ENCODE measurements around the gene DHX15. TPM values are rescaled to one million over a fixed set of nuclear protein-coding genes. Genes with fewer than 3 reads are reported as not detected.

Gene DHX15
- total and polyA plus RNA-seq, 2 of the 8 experiments (the other 6 are each of a cell fraction or from before 2014, with no cell fraction given): 126 to 286 TPM

- Histone ChIP-seq H2BK120ac (replicated peaks; ENCODE audit: low read depth, low read length) (no peak overlapping the region), H3K4me1 (replicated peaks in 1 of 4; ENCODE audit: control insufficient read depth in 3 of 4, insufficient read depth in 4 of 4, low read length in 3 of 4) (no peaks in the 10 kb centered on the region), H3K23ac (ENCODE audit: insufficient read length) (no peak overlapping the region), H3K18ac (ENCODE audit: extremely low read depth, low read length) (no peak overlapping the region), H2BK5ac (ENCODE audit: low read depth, low read length) (no peak overlapping the region), H3K9ac (replicated peaks in 1 of 4; ENCODE audit: extremely low read depth in 1 of 4, low read depth in 3 of 4, low read length in 3 of 4) (no peak overlapping the region), H3K79me2 (ENCODE audit: control insufficient read depth in 1 of 2, insufficient read depth in 2 of 2, low read length in 2 of 2) (no peaks in the 10 kb centered on the region), H2BK20ac (ENCODE audit: low read length) (no peak overlapping the region), H2BK15ac (ENCODE audit: low read length) (no peak overlapping the region), H3K4me3 (ENCODE audit: extremely low read depth in 1 of 4, insufficient read depth in 2 of 4, low read depth in 3 of 4, low read length in 4 of 4) (no peak overlapping the region), H3K36me3 (ENCODE audit: control insufficient read depth in 2 of 4, insufficient read depth in 4 of 4, low read length in 3 of 4) (no peaks in the 10 kb centered on the region), H2BK12ac (ENCODE audit: low read depth, low read length) (no peak overlapping the region), H3K27me3 (replicated peaks in 1 of 4; ENCODE audit: control insufficient read depth in 3 of 4, extremely low read depth in 1 of 4, insufficient read depth in 3 of 4, low read length in 3 of 4) (no peaks in the 10 kb centered on the region; a peak in 1 of 7 replicates), H3K79me1 (ENCODE audit: low read depth, low read length) (no peaks in the 10 kb centered on the region), H4K20me1 (replicated peaks in 1 of 2; ENCODE audit: control insufficient read depth in 1 of 2, insufficient read depth in 2 of 2, low read length in 2 of 2) (no peaks in the 10 kb centered on the region), H3K14ac (ENCODE audit: insufficient read length) (no peak overlapping the region), H4K91ac (replicated peaks; ENCODE audit: insufficient read length, low read length) (no peak overlapping the region), H4K8ac (ENCODE audit: extremely low read depth, insufficient read depth, low read length) (no peak overlapping the region), H3K23me2 (ENCODE audit: low read depth, low read length) (no peaks in the 10 kb centered on the region), H3K4me2 (ENCODE audit: insufficient read depth in 1 of 2, low read depth in 2 of 2, low read length in 2 of 2) (no peak overlapping the region), H4K5ac (ENCODE audit: insufficient read length, low read depth, low read length) (no peak overlapping the region), H2AK5ac (ENCODE audit: low read depth, low read length) (no peak overlapping the region), H3K4ac (replicated peaks; ENCODE audit: insufficient read length, low read depth, low read length) (no peak overlapping the region), H2AFZ (ENCODE audit: low read length) (no peak overlapping the region), H3K9me3 (ENCODE audit: insufficient read depth in 2 of 2, low read depth in 1 of 2, low read length in 1 of 2) (no peaks in the 10 kb centered on the region), H3K27ac (ENCODE audit: low read depth, low read length) (no peak overlapping the region), H3K56ac (replicated peaks; ENCODE audit: insufficient read length, low read depth, low read length) (no peak overlapping the region)
- 96% methylated on average over 11 of the region's 11 CpGs; no CpG with 5 or more reads in 1 of the 2 experiments for WGBS, 2 experiments (ENCODE audit: extremely low coverage in 1 of 2, insufficient coverage in 1 of 2, insufficient read length in 1 of 2, insufficient replicate concordance in 2 of 2, low coverage in 1 of 2, low lambda C conversion rate in 2 of 2, missing lambda C conversion rate in 1 of 2)
- ChIA-PET POLR2A (ENCODE audit: partially characterized antibody) (no interaction called here), CTCF (ENCODE audit: partially characterized antibody) (interaction anchor here (1.1 kb wide), 1 partner anchor 9 kb away, joined by 4 read pairs; no protein-coding TSS in a partner anchor)
- DNase-seq (ENCODE audit: low read depth in 1 of 2, low spot score in 2 of 2) (no peak), FAIRE-seq (no peak)
- TF ChIP-seq, protein P1, sequence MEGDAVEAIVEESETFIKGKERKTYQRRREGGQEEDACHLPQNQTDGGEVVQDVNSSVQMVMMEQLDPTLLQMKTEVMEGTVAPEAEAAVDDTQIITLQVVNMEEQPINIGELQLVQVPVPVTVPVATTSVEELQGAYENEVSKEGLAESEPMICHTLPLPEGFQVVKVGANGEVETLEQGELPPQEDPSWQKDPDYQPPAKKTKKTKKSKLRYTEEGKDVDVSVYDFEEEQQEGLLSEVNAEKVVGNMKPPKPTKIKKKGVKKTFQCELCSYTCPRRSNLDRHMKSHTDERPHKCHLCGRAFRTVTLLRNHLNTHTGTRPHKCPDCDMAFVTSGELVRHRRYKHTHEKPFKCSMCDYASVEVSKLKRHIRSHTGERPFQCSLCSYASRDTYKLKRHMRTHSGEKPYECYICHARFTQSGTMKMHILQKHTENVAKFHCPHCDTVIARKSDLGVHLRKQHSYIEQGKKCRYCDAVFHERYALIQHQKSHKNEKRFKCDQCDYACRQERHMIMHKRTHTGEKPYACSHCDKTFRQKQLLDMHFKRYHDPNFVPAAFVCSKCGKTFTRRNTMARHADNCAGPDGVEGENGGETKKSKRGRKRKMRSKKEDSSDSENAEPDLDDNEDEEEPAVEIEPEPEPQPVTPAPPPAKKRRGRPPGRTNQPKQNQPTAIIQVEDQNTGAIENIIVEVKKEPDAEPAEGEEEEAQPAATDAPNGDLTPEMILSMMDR (IDR thresholded peaks at IDR 0.05; ENCODE audit: control extremely low read depth in 1 of 3, insufficient read depth in 1 of 3, low read depth in 1 of 3, low read length in 3 of 3): no peak
Measured at GRCh38 chr4:24611575-24611974, 27.2 kb upstream of the DHX15 start.
